ENCODE results near the gene CAV2.

DNA sequence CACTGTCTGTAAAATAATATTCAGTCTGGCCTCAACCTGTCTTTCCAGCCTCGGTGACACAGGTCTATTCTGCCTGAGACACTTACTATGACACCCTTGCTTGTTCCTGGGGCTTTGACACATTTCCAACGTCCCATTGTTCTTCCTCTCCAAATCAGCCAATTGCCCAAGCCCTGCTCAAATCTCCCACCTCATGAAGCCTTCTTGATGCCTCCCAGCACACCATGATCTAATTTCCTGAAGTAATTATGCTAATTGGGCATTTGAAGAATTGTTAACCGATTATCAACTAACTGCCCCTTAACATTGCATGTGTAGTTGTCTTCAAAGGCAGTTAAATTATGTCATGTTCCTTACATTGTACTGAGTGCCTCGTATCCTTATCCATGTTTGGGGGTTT, 58.4 kb downstream of the CAV2 start:
- TF ChIP-seq CTCF (IDR thresholded peaks at IDR 0.05; ENCODE audit: low read length) (no peak), EZH2 (optimal IDR thresholded peaks at IDR 0.05; ENCODE audit: low read depth, low read length) (no peak)
